Spleen (tissue), 7 donors: ENCODE data around the gene ZNF33A.

Experiments used
- CTCF ChIP-seq, 11 experiments: fragments of 200-600 bp in 7 of 11; fragments of 450-650 bp in 4 of 11; sonication (generic) in 4 of 11; IDR thresholded peaks in 8 of 11; conservative IDR thresholded peaks in 3 of 11; 1 replicate in 7 of 11; 2 replicates in 4 of 11; pipeline versions ENCODE4 v1.4.0 to v1.8.0; 2016 to 2021; ENCODE audit warnings: antibody characterized with exemption in 11 of 11, inconsistent platforms in 4 of 11, mild to moderate bottlenecking in 1 of 11
- POLR2A ChIP-seq, 3 donors: fragments of 450-650 bp; IDR thresholded peaks; one replicate each; pipeline ENCODE4 v1.5.1; 2017; ENCODE audit warnings: antibody characterized with exemption in 3 of 3, mild to moderate bottlenecking in 1 of 3
- POLR2AphosphoS5 ChIP-seq, 3 donors: sonication (generic); formaldehyde crosslinking; IDR thresholded peaks; one replicate each; pipeline ENCODE4 v1.5.1; 2017; ENCODE audit warnings: antibody characterized with exemption in 3 of 3
- donor health status: DM: no; HTN: no; CAD: no; lungs with moderate emphysema.
- donor health status: DM: no; HTN: no; CAD: no.
- donor health status: DM: no; HTN: no; CAD: no.

DNA sequence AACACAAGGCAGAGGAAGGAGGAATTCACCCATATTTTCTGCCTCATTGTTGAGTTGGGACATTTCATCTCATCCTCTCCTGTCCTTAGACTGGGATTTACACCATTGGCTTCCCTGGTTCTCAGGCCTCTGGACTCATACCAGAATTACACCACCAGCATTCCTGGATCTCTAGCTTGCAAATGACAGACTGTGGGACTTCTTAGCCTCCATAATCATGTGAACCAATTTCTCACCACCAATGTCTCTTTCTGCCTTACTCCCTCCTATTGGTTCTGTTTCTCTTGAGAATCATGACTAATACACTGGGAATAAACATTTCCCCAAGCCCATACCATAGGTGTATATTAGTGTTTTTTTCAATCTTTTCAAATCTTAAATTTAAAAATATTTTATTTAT lies 2.9 kb upstream of the ZNF33A start:
- TF ChIP-seq CTCF (IDR thresholded peaks at IDR 0.05 in 8 of 11, conservative IDR thresholded peaks at IDR 0.05 in 3 of 11), result no peak
- TF ChIP-seq POLR2A (IDR thresholded peaks at IDR 0.05), result no peak
- TF ChIP-seq POLR2AphosphoS5 (IDR thresholded peaks at IDR 0.05), result no peak
